NCI-H2196 treated with DMSO at 0.1 percent for 48 hours (cell line): ENCODE data around the gene PGA5.

Experiments used
- DNase-seq: peaks from one replicate; lab custom pipeline; 2025; ENCODE audit not compliant: unreplicated experiment; lab: John Stamatoyannopoulos, UW

The PGA5 gene

GRCh38 chr11:61293867-61294716, 53.1 kb downstream of the PGA5 start:
- no peak for DNase-seq

DNA sequence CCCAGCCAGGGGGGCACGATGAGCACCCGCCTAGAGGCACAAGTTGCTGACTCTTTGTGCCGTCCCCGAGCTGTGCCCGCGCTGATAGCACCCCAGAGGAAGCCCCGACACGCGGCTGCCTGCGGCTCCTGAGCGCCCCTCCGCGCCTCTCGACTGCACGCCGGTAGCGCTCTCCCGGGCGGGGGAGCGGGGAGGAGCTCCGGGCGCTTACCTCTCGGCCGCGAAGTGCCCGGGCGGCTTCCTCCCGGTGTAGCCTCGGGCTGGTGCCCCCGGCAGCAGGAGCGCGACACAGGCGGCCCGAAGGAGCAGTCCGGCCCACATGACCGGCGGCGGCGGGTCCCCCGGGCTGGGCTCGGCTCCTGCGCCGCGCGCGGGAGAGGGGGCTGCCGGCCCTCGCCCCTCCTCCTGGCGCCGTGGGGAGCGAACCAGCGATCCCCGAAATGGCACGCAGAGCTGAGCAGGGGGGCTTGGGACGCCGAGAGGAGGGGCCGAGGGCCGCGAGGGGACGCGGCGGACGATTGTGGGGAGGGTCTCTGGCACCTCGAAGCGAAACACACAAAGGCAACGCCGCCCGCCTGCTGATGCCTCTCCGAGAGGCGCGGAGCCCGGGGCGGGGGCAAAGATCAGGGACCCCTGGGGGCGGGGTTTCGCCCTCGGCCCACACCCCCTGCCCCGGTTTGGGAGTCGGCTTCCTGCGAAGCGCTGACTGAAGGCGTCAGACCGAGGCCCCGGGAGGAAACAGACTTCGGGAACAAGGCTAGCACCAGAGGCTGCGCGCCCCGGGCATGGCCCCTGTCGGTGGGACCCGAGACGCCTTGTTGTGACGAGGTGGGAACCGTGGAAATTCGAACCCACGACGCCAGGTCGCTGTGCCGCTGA, 54.0 kb downstream of the PGA5 start, which contains the start of gene VWCE:
Gene VWCE, minus strand, starts transcription at position 600 of the 879 bp plus-strand sequence. Its CDS starts 279 bp downstream, at position 321.
- DNase-seq, result no peak

DNA sequence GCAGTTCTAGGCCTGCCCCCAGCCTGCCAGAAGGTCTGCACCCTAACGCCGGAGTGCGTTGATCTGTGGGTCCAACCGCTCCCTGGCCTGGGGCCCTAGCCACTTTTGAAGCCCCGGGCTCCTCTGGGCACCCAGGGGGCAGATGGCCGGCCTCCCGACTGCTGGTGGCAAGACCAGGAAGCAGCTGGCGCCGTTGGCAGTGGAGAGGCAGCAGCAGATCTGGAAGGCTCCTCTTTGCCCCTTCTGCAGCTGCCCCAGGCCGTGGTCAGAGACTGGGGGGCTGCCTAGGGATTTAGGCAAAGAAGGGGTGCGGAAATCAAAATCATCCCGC, 54.6 kb downstream of the PGA5 start:
- DNase-seq, result no peak

GRCh38 chr11:61297341-61297740, 56.4 kb downstream of the PGA5 start:
- DNase-seq, result no peak

DNA sequence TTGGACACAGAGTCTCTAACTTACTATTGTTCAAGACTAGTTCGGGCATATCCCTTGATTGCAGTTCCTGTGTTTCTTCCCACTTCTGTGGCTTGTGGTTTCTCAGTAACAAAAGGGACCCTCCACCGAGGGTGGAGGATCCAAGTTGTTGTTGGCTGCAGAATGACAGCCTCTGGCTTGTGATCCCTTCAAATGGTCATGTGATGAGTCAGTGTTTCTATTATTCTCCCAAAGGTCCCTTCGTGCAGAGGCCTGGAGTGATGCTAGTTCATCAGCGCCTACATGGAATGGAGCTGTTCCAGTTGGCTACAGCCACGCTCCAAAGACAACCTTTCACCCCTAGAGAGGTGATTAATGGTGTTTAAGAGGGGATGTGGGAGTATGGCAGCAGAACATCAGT, 56.8 kb downstream of the PGA5 start:
- no peak for DNase-seq

GRCh38 chr11:61298663-61299244, 57.8 kb downstream of the PGA5 start:
- no peak for DNase-seq
